Thyroid gland (tissue), 4 donors: Measurements from ENCODE around the gene GATB.

Experiments used
- POLR2A ChIP-seq, 2 donors: fragments of 450-650 bp; IDR thresholded peaks; one replicate each; pipeline ENCODE4 v1.6.1; 2017; ENCODE audit warnings: antibody characterized with exemption in 2 of 2, mild to moderate bottlenecking in 2 of 2, moderate library complexity in 1 of 2
- TF ChIP-seq, protein P1 (sequence below), 6 experiments: fragments of 200-600 bp in 3 of 6; fragments of 450-650 bp in 3 of 6; sonication (generic) in 3 of 6; IDR thresholded peaks; one replicate each; pipeline ENCODE4 v1.5.1; 2016 to 2019; ENCODE audit warnings: antibody characterized with exemption in 6 of 6, mild to moderate bottlenecking in 2 of 6, inconsistent platforms in 1 of 6, moderate library complexity in 1 of 6

DNA sequence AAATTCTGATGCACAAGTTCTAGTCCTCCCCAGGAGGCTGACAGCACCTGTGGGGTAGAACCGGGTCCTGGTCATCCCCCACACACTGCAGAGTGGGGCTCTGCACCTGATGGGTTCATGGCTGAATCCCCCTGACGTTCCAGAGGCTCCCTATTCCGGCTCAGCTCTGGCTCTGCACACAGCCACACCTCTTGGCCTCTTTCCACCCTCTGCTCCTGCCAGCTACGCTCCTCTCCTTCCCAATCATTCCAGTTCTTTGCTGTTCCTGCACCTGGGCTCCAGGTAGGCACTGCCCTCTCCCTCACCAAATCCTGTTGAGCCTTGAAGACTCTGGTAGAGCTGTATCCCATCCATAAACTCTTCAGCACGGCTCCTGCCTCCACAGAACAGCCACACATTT, 75.5 kb downstream of the GATB start:
- TF ChIP-seq, protein P1, sequence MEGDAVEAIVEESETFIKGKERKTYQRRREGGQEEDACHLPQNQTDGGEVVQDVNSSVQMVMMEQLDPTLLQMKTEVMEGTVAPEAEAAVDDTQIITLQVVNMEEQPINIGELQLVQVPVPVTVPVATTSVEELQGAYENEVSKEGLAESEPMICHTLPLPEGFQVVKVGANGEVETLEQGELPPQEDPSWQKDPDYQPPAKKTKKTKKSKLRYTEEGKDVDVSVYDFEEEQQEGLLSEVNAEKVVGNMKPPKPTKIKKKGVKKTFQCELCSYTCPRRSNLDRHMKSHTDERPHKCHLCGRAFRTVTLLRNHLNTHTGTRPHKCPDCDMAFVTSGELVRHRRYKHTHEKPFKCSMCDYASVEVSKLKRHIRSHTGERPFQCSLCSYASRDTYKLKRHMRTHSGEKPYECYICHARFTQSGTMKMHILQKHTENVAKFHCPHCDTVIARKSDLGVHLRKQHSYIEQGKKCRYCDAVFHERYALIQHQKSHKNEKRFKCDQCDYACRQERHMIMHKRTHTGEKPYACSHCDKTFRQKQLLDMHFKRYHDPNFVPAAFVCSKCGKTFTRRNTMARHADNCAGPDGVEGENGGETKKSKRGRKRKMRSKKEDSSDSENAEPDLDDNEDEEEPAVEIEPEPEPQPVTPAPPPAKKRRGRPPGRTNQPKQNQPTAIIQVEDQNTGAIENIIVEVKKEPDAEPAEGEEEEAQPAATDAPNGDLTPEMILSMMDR (IDR thresholded peaks at IDR 0.05), result no peak
- TF ChIP-seq POLR2A (IDR thresholded peaks at IDR 0.05), result no peak
